Testis (tissue), 2 donors: ENCODE results near the gene MAP1LC3A.

Source experiments
- POLR2A ChIP-seq: fragments of 450-650 bp; IDR thresholded peaks from one replicate; pipeline ENCODE4 v1.6.1; 2017; ENCODE audit warnings: antibody characterized with exemption, mild to moderate bottlenecking, moderate library complexity
- TF ChIP-seq, protein P1 (sequence below), 3 experiments: fragments of 450-650 bp in 2 of 3; fragments of 200-600 bp in 1 of 3; sonication (generic) in 1 of 3; IDR thresholded peaks; one replicate each; pipeline ENCODE4 v1.5.1; 2016 to 2019; ENCODE audit warnings: antibody characterized with exemption in 3 of 3, mild to moderate bottlenecking in 2 of 3, moderate library complexity in 1 of 3

DNA sequence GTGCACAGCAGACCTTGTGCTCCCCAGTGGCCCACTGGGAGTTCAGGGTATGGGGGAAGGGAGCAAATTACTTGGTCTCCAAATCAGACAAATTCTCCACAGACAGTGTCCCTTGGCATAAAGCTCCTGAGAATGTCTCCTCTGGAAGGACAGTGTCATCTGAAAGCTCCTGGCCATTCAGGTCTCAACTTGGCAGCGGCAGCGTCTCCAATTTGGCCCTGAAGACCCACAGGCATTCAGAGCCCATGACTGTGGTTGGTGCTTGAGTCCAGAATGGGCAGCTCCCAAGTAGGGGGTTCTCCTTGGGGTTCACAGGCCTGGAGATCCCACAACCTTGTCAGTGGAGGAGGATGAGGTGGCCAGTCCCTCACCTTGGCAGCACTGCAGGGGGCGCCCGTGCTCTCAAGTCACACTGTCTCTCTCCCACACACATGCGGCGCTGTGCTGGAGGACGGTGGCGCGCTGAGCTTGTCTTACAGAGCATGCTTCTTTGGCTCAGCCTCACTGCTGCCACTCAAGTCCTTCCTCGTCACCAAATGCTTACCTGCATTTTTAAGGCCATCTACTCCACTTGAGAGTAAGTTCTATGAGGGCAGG lies 21.6 kb upstream of the MAP1LC3A start:
- no peak for TF ChIP-seq POLR2A
- TF ChIP-seq, protein P1, sequence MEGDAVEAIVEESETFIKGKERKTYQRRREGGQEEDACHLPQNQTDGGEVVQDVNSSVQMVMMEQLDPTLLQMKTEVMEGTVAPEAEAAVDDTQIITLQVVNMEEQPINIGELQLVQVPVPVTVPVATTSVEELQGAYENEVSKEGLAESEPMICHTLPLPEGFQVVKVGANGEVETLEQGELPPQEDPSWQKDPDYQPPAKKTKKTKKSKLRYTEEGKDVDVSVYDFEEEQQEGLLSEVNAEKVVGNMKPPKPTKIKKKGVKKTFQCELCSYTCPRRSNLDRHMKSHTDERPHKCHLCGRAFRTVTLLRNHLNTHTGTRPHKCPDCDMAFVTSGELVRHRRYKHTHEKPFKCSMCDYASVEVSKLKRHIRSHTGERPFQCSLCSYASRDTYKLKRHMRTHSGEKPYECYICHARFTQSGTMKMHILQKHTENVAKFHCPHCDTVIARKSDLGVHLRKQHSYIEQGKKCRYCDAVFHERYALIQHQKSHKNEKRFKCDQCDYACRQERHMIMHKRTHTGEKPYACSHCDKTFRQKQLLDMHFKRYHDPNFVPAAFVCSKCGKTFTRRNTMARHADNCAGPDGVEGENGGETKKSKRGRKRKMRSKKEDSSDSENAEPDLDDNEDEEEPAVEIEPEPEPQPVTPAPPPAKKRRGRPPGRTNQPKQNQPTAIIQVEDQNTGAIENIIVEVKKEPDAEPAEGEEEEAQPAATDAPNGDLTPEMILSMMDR (IDR thresholded peaks at IDR 0.05): peak in 2 of 3 experiments; percentile 35 to 54
